Measurements from ENCODE around the gene TMEM225B. TPM values are rescaled to one million over a fixed set of nuclear protein-coding genes. Genes with fewer than 3 reads are reported as not detected.
"Not testable (repeated sequence)": the region's sequence is repeated elsewhere in the genome, so short reads cannot be mapped to it uniquely, and the experiment has no call there.

TMEM225B gene
- total RNA-seq (1 to 10 TPM in 1 of 2 donors, under 1 TPM in 1; 0.31 to 1.4 TPM), polyA plus RNA-seq (1 to 10 TPM in 1 of 2 donors, under 1 TPM in 1; 0.49 to 1.0 TPM)
- long read RNA-seq, donor 1, result 0 reads
- long read RNA-seq, donor 2, result 0 reads
- long read RNA-seq, donor 3, result 0 reads
- long read RNA-seq, donor 4, result 0 reads
- long read RNA-seq, donor 5, result 0 reads

DNA sequence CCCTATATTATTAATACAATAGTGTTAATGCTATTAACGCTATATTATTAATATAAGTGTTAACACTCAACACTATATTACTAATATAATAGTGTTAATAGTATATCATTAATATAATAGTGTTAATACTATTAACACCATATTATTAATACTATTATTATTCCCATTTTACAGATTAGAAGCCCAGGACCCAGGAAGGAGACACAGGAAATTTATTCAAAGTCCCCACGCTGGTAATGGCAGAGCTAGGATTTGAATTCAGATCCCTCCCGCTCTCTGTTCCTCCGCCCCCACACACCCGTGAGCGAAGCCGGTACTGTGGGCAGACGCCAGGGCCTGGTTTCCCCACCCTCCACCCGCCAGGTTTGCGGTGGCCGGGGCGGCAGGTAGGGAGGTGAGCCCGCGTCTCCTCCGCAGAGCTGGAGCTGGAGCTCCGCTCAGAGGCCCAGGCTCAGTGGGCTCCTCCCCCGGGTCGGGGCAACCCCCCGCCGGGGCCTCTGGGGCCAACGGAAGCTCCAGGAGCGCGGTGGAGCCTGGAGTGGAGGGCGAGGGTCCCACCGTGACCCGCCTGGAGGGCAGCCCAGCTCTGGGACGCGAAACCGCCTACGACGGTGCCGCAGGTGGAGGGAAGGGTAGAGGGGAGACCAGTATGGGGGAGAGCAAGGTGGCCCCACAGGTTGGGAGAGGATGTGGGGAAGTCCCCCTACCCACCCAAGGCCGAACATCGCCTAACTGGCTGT lies at the start of gene TMEM225B:
Gene TMEM225B (plus strand): TSS at position 506 of the 740 bp plus-strand sequence. CDS start 6,122 bp downstream, outside the sequence.
- Histone ChIP-seq H3K9ac (ENCODE audit: insufficient read depth in 1 of 2, low read length in 2 of 2) (no peak within 1 kb of the TSS), H3K9me3 (ENCODE audit: control insufficient read depth in 4 of 4, insufficient read depth in 3 of 4, low read length in 3 of 4) (peaks cover 0 to 2% (median 0%) of the 10 kb centered on the region in 4 donors), H3K27me3 (ENCODE audit: control insufficient read depth in 3 of 3, insufficient read depth in 3 of 3, low read length in 2 of 3) (no peaks in the 10 kb centered on the region), H3K36me3 (ENCODE audit: control insufficient read depth in 4 of 4, insufficient read depth in 4 of 4, low read length in 4 of 4) (no peaks in the 10 kb centered on the region), H3K4me1 (ENCODE audit: control insufficient read depth in 5 of 5, insufficient read depth in 5 of 5, low read length in 5 of 5) (no peaks in the 10 kb centered on the region), H3K4me3 (no peak within 1 kb of the TSS), H3K27ac (ENCODE audit: low read depth in 1 of 2, low read length in 1 of 2) (no peak within 1 kb of the TSS)
- WGBS, 2 donors, result 63 to 72% methylated on average over 34 of the region's 34 CpGs
- no peak for TF ChIP-seq CTCF (IDR thresholded peaks at IDR 0.05; ENCODE audit: control extremely low read depth, extremely low read depth)
- ATAC-seq (ENCODE audit: insufficient read depth, low FRiP score) (no peak), DNase-seq (no peak)

DNA sequence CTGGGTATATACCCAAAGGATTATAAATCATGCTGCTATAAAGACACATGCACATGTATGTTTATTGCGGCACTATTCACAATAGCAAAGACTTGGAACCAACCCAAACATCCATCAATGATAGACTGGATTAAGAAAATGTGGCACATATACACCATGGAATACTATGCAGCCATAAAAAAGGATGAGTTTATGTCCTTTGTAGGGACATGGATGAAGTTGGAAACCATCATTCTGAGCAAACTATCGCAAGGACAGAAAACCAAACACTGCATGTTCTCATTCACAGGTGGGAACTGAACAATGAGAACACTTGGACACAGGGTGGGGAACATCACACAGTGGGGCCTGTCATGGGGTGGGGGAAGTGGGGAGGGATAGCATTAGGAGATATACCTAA lies 48.5 kb upstream of the TMEM225B start:
- ATAC-seq (ENCODE audit: insufficient read depth, low FRiP score); H3K4me3 ChIP-seq; H3K27ac ChIP-seq (ENCODE audit: low read depth in 1 of 2, low read length in 1 of 2); H3K27me3 ChIP-seq (ENCODE audit: control insufficient read depth in 3 of 3, insufficient read depth in 3 of 3, low read length in 2 of 3); H3K9ac ChIP-seq (ENCODE audit: insufficient read depth in 1 of 2, low read length in 2 of 2); DNase-seq; H3K9me3 ChIP-seq (ENCODE audit: control insufficient read depth in 4 of 4, insufficient read depth in 3 of 4, low read length in 3 of 4): not testable (repeated sequence)
- H3K36me3 ChIP-seq (ENCODE audit: control insufficient read depth in 4 of 4, insufficient read depth in 4 of 4, low read length in 4 of 4), result peaks cover 3 to 24% (median 18%) of the 10 kb centered on the region in 4 donors
- peaks cover 0 to 11% (median 0%) of the 10 kb centered on the region in 5 donors for H3K4me1 ChIP-seq (ENCODE audit: control insufficient read depth in 5 of 5, insufficient read depth in 5 of 5, low read length in 5 of 5)
- 92 to 100% methylated on average over 1 of the region's 2 CpGs for WGBS, 2 donors

GRCh38 chr7:99551334-99551733 lies 46.7 kb upstream of the TMEM225B start:
- Histone ChIP-seq H3K9me3 (ENCODE audit: control insufficient read depth in 4 of 4, insufficient read depth in 3 of 4, low read length in 3 of 4) (peaks cover 0 to 4% (median 0%) of the 10 kb centered on the region in 4 donors), H3K36me3 (ENCODE audit: control insufficient read depth in 4 of 4, insufficient read depth in 4 of 4, low read length in 4 of 4) (peaks cover 3 to 27% (median 18%) of the 10 kb centered on the region in 4 donors), H3K4me1 (ENCODE audit: control insufficient read depth in 5 of 5, insufficient read depth in 5 of 5, low read length in 5 of 5) (peaks cover 0 to 11% (median 0%) of the 10 kb centered on the region in 5 donors), H3K9ac (ENCODE audit: insufficient read depth in 1 of 2, low read length in 2 of 2) (peak overlapping the region; percentile 96 to 98), H3K27me3 (ENCODE audit: control insufficient read depth in 3 of 3, insufficient read depth in 3 of 3, low read length in 2 of 3) (no peaks in the 10 kb centered on the region), H3K4me3 (peak overlapping the region; percentile 100), H3K27ac (ENCODE audit: low read depth in 1 of 2, low read length in 1 of 2) (peak overlapping the region; percentile 96 to 97)
- ATAC-seq (ENCODE audit: insufficient read depth, low FRiP score), result no peak
- WGBS, 2 donors, result 12 to 15% methylated on average over 15 of the region's 15 CpGs
- TF ChIP-seq CTCF (IDR thresholded peaks at IDR 0.05; ENCODE audit: control extremely low read depth, extremely low read depth), result no peak
- peak in 1 of 3 donors; percentile 21 for DNase-seq

GRCh38 chr7:99551767-99552463 lies 46.2 kb upstream of the TMEM225B start, which contains the start of gene FAM200A:
Gene FAM200A (minus strand): TSS chr7:99552114. CDS start chr7:99548407, 3,707 bp downstream.
- Histone ChIP-seq H3K4me1 (ENCODE audit: control insufficient read depth in 5 of 5, insufficient read depth in 5 of 5, low read length in 5 of 5) (peaks cover 0 to 12% (median 0%) of the 10 kb centered on the region in 5 donors), H3K9me3 (ENCODE audit: control insufficient read depth in 4 of 4, insufficient read depth in 3 of 4, low read length in 3 of 4) (peaks cover 0 to 4% (median 0%) of the 10 kb centered on the region in 4 donors), H3K9ac (ENCODE audit: insufficient read depth in 1 of 2, low read length in 2 of 2) (peak within 1 kb of the TSS; percentile 96 to 98), H3K27ac (ENCODE audit: low read depth in 1 of 2, low read length in 1 of 2) (peak within 1 kb of the TSS; percentile 96 to 97), H3K27me3 (ENCODE audit: control insufficient read depth in 3 of 3, insufficient read depth in 3 of 3, low read length in 2 of 3) (no peaks in the 10 kb centered on the region), H3K36me3 (ENCODE audit: control insufficient read depth in 4 of 4, insufficient read depth in 4 of 4, low read length in 4 of 4) (peaks cover 3 to 27% (median 18%) of the 10 kb centered on the region in 4 donors), H3K4me3 (peak within 1 kb of the TSS; percentile 100)
- no peak for TF ChIP-seq CTCF (IDR thresholded peaks at IDR 0.05; ENCODE audit: control extremely low read depth, extremely low read depth)
- DNase-seq, result peak; percentile 94 to 99 (median 95)
- WGBS, 2 donors, result 0 to 1% methylated on average over 37 of the region's 37 CpGs
- ATAC-seq (ENCODE audit: insufficient read depth, low FRiP score), result peak; percentile 94

All from lung (tissue), 16 donors.